OCI-LY7 (cell line): ENCODE data around the gene CAPZB. TPM values are rescaled to one million over a fixed set of nuclear protein-coding genes. Genes with fewer than 3 reads are reported as not detected.

Experiments used
- BruUV-seq: library from RNA; stranded (reverse); fragments of 400-500 nt; replicated peaks from 2 replicates; lab custom pipeline; 2021; lab: Mats Ljungman, UMichigan
- CTCF ChIA-PET: fragments of 300-600 bp; sonication (Branson Sonifier 250); formaldehyde crosslinking; loops from one replicate; lab custom pipeline; 2022; ENCODE audit warnings: antibody characterized with exemption; ENCODE audit not compliant: unreplicated experiment; lab: Charles Lee
- POLR2A ChIA-PET: fragments of 300-600 bp; sonication (Branson Sonifier 250); formaldehyde crosslinking; loops from one replicate; lab custom pipeline; 2022; ENCODE audit warnings: antibody characterized with exemption; lab: Charles Lee
- DNase-seq: peaks from one replicate; pipeline ENCODE4 v3.0.0-alpha.2; 2015; ENCODE audit warnings: low spot score
- H2AFZ ChIP-seq: fragments of 200-600 bp; sonication (generic), shearing (Covaris generic); 2 replicates; pipeline ENCODE4 v1.6.1; 2014; ENCODE audit warnings: mild to moderate bottlenecking, antibody characterized with exemption, low read length, moderate library complexity
- H3K27ac ChIP-seq: fragments of 200-600 bp; sonication (generic); 2 replicates; pipeline ENCODE4 v1.5.1; 2014; ENCODE audit warnings: mixed run types, low read depth, mild to moderate bottlenecking, moderate library complexity, low read length, inconsistent platforms; ENCODE audit not compliant: poor library complexity, severe bottlenecking
- H3K36me3 ChIP-seq: fragments of 200-600 bp; sonication (generic); 2 replicates; pipeline ENCODE4 v1.6.1; 2014; ENCODE audit warnings: mild to moderate bottlenecking, antibody characterized with exemption, low read length, moderate library complexity, mixed read lengths; ENCODE audit not compliant: insufficient read depth
- H3K4me1 ChIP-seq: fragments of 200-600 bp; sonication (generic); 2 replicates; pipeline ENCODE4 v1.5.1; 2014; ENCODE audit warnings: mild to moderate bottlenecking, low read length; ENCODE audit not compliant: insufficient read depth, poor library complexity, severe bottlenecking
- H3K4me2 ChIP-seq: fragments of 200-600 bp; sonication (generic); 2 replicates; pipeline ENCODE4 v1.6.1; 2014; ENCODE audit warnings: mild to moderate bottlenecking, low read length
- H3K4me3 ChIP-seq: fragments of 200-600 bp; sonication (generic); 2 replicates; pipeline ENCODE4 v1.5.1; 2014; ENCODE audit warnings: mild to moderate bottlenecking, low read depth, low read length; ENCODE audit not compliant: poor library complexity, severe bottlenecking
- H3K79me2 ChIP-seq: fragments of 200-600 bp; sonication (generic); 2 replicates; pipeline ENCODE4 v1.6.1; 2016; ENCODE audit warnings: low read depth, mild to moderate bottlenecking, low read length, moderate library complexity, mixed read lengths; ENCODE audit not compliant: insufficient read depth
- H3K9me2 ChIP-seq: fragments of 200-600 bp; sonication (generic); 2 replicates; pipeline ENCODE4 v1.6.1; 2016; ENCODE audit warnings: mild to moderate bottlenecking, low read length, mixed read lengths; ENCODE audit not compliant: insufficient read depth
- H3K9me3 ChIP-seq: fragments of 200-600 bp; sonication (generic); 2 replicates; pipeline ENCODE4 v1.6.1; 2014; ENCODE audit warnings: mild to moderate bottlenecking, mixed run types, low read length, mixed read lengths
- H4K20me1 ChIP-seq: fragments of 200-600 bp; sonication (generic); 2 replicates; pipeline ENCODE4 v1.6.1; 2014; ENCODE audit warnings: mild to moderate bottlenecking, antibody characterized with exemption, low read length, moderate library complexity, mixed read lengths; ENCODE audit not compliant: insufficient read depth
- EZH2phosphoT487 ChIP-seq: fragments of 200-600 bp; sonication (generic); IDR thresholded peaks from 2 replicates; pipeline ENCODE4 v1.6.1; 2018; ENCODE audit warnings: low read depth, borderline replicate concordance, mild to moderate bottlenecking, mixed run types, antibody characterized with exemption, low read length, moderate library complexity, mixed read lengths
- intact Hi-C: fragments of 100-400 bp; cut with micrococcal nuclease; formaldehyde crosslinking; loops from one replicate; pipeline ENCODE4 v1.10.0; 2022; ENCODE audit not compliant: unreplicated experiment
- total RNA-seq, 2 experiments: library from RNA; depleted of rRNA in 1 of 2; stranded (reverse); fragments of >200 nt in 1 of 2; shearing (Covaris generic) in 1 of 2; gene quantifications; 2 replicates each; pipeline ENCODE4 v1.2.3, GENCODE V29; 2014 to 2022
- TF ChIP-seq, protein P1 (sequence below): fragments of 200-600 bp; sonication (generic); conservative IDR thresholded peaks from 2 replicates; pipeline ENCODE4 v1.5.1; 2014; ENCODE audit warnings: mild to moderate bottlenecking, antibody characterized with exemption, low read length, moderate library complexity, mixed read lengths

The CAPZB gene
- total RNA-seq, 2 experiments from 2014 or later: 61.3 to 187 TPM

DNA sequence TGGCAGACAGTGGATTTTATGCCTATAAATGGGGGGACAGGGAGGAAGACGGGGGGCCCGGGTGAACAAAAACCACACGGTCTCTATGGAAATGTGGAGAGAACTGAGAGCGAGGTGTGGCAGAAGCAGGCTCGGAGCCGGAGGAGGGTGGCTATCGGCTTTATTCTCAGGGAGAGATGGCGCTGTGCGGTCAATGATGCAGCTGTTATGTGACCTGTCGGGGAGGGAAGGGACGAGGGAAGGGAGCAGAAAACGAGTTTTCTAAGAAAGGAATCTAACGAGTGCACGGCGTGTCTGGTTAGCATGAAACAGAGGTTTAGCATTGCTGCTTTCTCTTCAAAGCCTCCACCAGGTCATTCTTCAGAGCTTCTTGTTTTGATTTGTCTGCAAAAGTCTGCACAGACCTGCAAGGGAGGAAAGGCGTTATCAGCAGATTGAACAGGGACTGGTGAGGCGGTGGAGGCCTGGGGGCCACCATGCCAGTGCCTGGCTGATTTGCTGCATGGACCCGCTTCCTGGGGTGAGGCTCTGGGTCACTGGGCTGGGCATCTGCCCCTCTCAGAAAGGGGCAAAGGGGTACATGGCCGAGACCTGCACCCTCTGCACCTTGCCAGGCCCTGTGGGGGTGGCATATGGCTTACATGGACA lies 146.0 kb downstream of the CAPZB start:
- no peak overlapping the region for H3K4me3 ChIP-seq
- intact Hi-C loops: no loop called here
- H3K9me3 ChIP-seq: no peaks in the 10 kb centered on the region
- H3K9me2 ChIP-seq: no peaks in the 10 kb centered on the region
- ChIA-PET CTCF (no interaction called here), POLR2A (no interaction called here)
- DNase-seq: no peak
- H3K36me3 ChIP-seq: peaks cover 6% of the 10 kb centered on the region; the same call in 1 of the 2 replicates
- no peak overlapping the region for H3K4me2 ChIP-seq
- no peaks in the 10 kb centered on the region for H4K20me1 ChIP-seq
- TF ChIP-seq, protein P1, sequence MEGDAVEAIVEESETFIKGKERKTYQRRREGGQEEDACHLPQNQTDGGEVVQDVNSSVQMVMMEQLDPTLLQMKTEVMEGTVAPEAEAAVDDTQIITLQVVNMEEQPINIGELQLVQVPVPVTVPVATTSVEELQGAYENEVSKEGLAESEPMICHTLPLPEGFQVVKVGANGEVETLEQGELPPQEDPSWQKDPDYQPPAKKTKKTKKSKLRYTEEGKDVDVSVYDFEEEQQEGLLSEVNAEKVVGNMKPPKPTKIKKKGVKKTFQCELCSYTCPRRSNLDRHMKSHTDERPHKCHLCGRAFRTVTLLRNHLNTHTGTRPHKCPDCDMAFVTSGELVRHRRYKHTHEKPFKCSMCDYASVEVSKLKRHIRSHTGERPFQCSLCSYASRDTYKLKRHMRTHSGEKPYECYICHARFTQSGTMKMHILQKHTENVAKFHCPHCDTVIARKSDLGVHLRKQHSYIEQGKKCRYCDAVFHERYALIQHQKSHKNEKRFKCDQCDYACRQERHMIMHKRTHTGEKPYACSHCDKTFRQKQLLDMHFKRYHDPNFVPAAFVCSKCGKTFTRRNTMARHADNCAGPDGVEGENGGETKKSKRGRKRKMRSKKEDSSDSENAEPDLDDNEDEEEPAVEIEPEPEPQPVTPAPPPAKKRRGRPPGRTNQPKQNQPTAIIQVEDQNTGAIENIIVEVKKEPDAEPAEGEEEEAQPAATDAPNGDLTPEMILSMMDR: no peak
- TF ChIP-seq EZH2phosphoT487: no peak
- BruUV-seq: no TSS peak
- no peaks in the 10 kb centered on the region for H3K4me1 ChIP-seq
- H3K79me2 ChIP-seq: no peaks in the 10 kb centered on the region
- no peak overlapping the region for H2AFZ ChIP-seq
- no peak overlapping the region for H3K27ac ChIP-seq

DNA sequence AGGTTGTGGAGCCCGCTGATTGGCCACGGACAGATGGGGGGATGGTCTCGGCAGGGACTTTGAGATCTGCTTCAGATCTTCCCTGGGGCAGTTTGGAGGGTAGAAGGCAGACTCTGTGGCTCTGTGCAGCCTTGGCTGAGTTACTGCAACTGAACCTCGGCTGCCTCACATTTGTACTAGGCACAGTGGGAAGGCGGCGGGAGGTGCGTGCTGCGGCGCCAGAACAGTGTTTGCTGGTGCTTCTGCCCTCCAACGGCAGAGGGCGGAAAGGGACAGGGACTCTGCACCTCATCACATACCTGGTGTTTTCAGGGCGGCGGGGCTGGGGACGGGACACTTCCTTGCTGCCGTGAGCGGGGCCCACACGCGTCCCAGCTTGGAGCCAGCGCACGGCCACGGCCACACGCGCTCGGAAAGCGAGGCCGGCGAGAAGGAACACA lies 147.0 kb downstream of the CAPZB start:
- H3K79me2 ChIP-seq: no peaks in the 10 kb centered on the region
- H4K20me1 ChIP-seq: no peaks in the 10 kb centered on the region
- POLR2A ChIA-PET: interaction anchor here (0.7 kb wide), 1 partner anchor 454 kb away, joined by 3 read pairs; no protein-coding TSS in a partner anchor
- CTCF ChIA-PET: no interaction called here
- no peak overlapping the region for H2AFZ ChIP-seq
- no peaks in the 10 kb centered on the region for H3K4me1 ChIP-seq
- H3K4me2 ChIP-seq: no peak overlapping the region
- H3K27ac ChIP-seq: no peak overlapping the region
- TF ChIP-seq, protein P1: no peak
- TF ChIP-seq EZH2phosphoT487: no peak
- no peaks in the 10 kb centered on the region for H3K9me2 ChIP-seq
- intact Hi-C loops: no loop called here
- no TSS peak for BruUV-seq
- no peak for DNase-seq
- H3K4me3 ChIP-seq: no peak overlapping the region
- H3K36me3 ChIP-seq: no peaks in the 10 kb centered on the region; the same call in 1 of the 2 replicates
- H3K9me3 ChIP-seq: no peaks in the 10 kb centered on the region

DNA sequence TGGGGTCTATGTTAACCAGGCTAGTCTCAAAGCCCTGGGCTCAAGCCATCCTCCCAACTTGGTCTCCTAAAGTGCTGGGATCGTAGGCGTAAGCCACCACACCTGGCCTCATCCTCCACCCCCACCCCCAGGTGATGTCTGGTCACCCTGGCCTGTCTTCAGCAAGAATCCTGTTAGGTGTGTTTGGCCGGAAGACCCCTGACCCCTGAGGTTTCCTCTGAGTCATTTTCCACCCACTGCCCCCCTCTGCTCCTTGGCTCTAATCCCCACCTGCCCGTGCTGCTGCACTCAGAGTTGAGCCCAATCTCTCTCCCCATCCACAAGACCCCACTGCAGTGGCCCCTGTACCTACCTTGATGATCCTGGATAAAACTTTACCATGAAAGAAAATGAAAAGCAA lies 148.1 kb downstream of the CAPZB start:
- Histone ChIP-seq H3K4me3 (no peak overlapping the region), H2AFZ (no peak overlapping the region), H3K27ac (no peak overlapping the region), H3K79me2 (no peaks in the 10 kb centered on the region), H3K9me3 (no peaks in the 10 kb centered on the region), H4K20me1 (no peaks in the 10 kb centered on the region), H3K9me2 (no peaks in the 10 kb centered on the region), H3K36me3 (no peaks in the 10 kb centered on the region; the same call in 1 of the 2 replicates), H3K4me2 (no peak overlapping the region), H3K4me1 (no peaks in the 10 kb centered on the region)
- BruUV-seq: no TSS peak
- intact Hi-C loops: no loop called here
- no peak for DNase-seq
- ChIA-PET POLR2A (interaction anchor here (0.6 kb wide), 1 partner anchor 9 kb away, joined by 4 read pairs; no protein-coding TSS in a partner anchor), CTCF (no interaction called here)
- TF ChIP-seq, protein P1: no peak
- no peak for TF ChIP-seq EZH2phosphoT487
